Skeletal muscle tissue (tissue), 4 donors: Measurements from ENCODE around the gene DCDC2C. TPM values are rescaled to one million over a fixed set of nuclear protein-coding genes. Genes with fewer than 3 reads are reported as not detected.

Experiments used
- H3K27ac ChIP-seq: one replicate; pipeline ENCODE4 v1.7.0; 2013; ENCODE audit warnings: mild to moderate bottlenecking, low read depth, low read length, inconsistent platforms
- H3K27me3 ChIP-seq, 3 donors: one replicate each; pipeline ENCODE4 v1.7.0; 2013; ENCODE audit warnings: low read length in 3 of 3; ENCODE audit not compliant: control insufficient read depth in 3 of 3, insufficient read depth in 3 of 3
- H3K36me3 ChIP-seq, 3 donors: one replicate each; pipeline ENCODE4 v1.7.0; 2013; ENCODE audit warnings: low read length in 3 of 3; ENCODE audit not compliant: control insufficient read depth in 3 of 3, insufficient read depth in 3 of 3
- H3K4me1 ChIP-seq, 3 donors: one replicate each; pipeline ENCODE4 v1.7.0; 2013; ENCODE audit warnings: low read length in 3 of 3, mild to moderate bottlenecking in 3 of 3; ENCODE audit not compliant: control insufficient read depth in 3 of 3, insufficient read depth in 3 of 3
- H3K4me3 ChIP-seq, 3 donors: one replicate each; pipeline ENCODE4 v1.7.0; 2013; ENCODE audit warnings: low read length in 3 of 3
- H3K9ac ChIP-seq, 3 donors: one replicate each; pipeline ENCODE4 v1.7.0; 2013; ENCODE audit warnings: low read length in 3 of 3, mild to moderate bottlenecking in 3 of 3, moderate library complexity in 2 of 3, low read depth in 1 of 3
- H3K9me3 ChIP-seq, 3 donors: one replicate each; pipeline ENCODE4 v1.7.0; 2013; ENCODE audit warnings: low read length in 3 of 3; ENCODE audit not compliant: control insufficient read depth in 3 of 3
- total RNA-seq: library from RNA; depleted of rRNA; stranded (reverse); fragments of >200 nt; gene quantifications from one replicate; pipeline ENCODE4 v1.2.3, GENCODE V29; 2014
- donor health status: Osteomylitis.

DCDC2C gene
- total RNA-seq, 1 donor from 2014 or later: not detected

DNA sequence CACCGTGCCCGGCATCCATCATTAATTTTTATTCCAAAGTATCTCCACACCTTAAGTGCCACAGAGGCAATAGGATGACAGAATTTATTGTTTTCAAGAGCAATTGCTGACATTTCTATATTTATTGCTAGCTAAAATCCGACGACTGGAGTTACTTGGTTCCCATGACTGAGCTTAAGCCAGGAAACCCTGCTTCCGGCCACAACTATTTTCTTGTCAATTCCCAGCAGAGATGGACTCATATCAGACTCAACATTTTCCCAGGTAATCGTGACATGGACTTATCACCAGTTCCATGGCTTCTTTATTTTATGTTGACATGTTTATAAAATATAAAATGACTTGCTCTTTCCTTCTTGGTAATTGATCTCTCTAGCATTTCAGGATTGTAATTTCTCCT lies 20.6 kb upstream of the DCDC2C start:
- H3K9me3 ChIP-seq: peaks cover 0 to 3% (median 0%) of the 10 kb centered on the region in 3 donors
- H3K9ac ChIP-seq: no peak overlapping the region
- H3K27me3 ChIP-seq: no peaks in the 10 kb centered on the region
- H3K27ac ChIP-seq: no peak overlapping the region
- H3K4me1 ChIP-seq: no peaks in the 10 kb centered on the region
- H3K36me3 ChIP-seq: no peaks in the 10 kb centered on the region
- no peak overlapping the region for H3K4me3 ChIP-seq

DNA sequence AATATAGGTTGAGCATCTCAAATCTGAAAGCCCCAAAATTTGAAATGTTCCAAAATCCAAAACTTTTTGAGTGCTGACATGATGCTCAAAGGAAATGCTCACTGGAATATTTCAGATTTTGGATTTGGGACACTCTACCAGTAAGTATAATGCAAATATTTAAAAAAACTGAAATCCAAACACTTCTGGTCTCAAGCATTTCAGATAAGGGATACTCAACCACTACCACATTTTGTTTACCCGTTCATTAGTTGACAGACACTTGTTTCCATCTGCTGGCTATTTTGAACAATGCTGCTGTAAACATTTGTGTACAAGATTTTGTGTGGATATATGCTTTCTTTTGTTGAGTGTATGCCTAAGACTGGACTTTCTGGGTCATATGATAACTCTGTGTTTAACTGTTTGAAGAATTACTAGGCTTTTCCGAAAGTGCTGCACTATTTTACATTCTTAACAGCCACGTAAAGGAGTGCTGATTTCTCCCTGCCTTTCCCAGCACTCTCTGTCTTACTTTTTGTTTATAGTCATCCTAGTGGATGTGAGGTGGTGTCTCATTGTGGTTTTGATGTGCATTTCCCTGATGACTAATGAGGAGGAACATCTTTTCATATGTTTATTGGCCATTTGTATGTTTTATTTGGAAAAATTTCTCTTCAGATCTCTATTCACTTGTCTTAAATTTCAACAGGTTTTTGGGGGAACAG lies 19.5 kb upstream of the DCDC2C start:
- Histone ChIP-seq H3K36me3 (no peaks in the 10 kb centered on the region), H3K4me1 (no peaks in the 10 kb centered on the region), H3K27ac (no peak overlapping the region), H3K27me3 (no peaks in the 10 kb centered on the region), H3K4me3 (no peak overlapping the region), H3K9ac (no peak overlapping the region), H3K9me3 (peaks cover 0 to 3% (median 0%) of the 10 kb centered on the region in 3 donors)

DNA sequence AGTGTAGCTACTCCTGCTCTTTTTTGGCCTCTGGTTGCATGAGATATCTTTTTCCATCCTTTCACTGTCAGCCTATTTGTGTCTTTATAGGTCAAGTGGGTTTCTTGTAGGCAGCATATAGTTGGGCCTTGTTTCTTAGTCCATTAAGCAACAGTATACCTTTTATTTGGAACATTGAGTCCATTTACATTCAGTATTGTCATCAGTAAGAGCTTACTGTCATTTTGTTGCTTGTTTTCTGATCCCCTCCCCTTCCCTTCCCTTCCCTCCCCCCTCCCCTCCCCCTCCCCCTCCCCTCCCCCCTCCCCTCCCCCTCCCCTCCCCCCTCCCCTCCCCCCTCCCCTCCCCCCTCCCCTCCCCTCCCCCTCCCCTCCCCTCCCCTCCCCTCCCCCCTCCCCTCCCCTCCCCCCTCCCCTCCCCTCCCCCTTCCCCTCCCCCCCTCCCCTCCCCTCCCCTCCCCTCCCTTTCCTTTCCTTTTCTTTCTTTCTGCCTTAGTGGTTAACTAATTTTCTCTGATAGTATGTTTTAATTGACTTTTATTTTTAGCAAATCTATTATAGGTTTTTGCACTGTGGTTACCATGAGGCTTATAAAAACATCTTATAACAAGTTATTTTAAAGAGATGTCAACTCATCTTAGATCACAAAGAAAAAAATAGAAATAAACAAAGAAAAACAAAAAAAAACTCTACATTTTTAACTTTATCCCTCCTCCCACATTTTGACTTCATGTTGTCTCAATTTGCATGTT lies 13.2 kb upstream of the DCDC2C start:
- Histone ChIP-seq H3K27ac (no peak overlapping the region), H3K4me1 (no peaks in the 10 kb centered on the region), H3K9ac (no peak overlapping the region), H3K27me3 (peaks cover 0 to 5% (median 0%) of the 10 kb centered on the region in 3 donors), H3K9me3 (no peaks in the 10 kb centered on the region), H3K36me3 (no peaks in the 10 kb centered on the region), H3K4me3 (no peak overlapping the region)

DNA sequence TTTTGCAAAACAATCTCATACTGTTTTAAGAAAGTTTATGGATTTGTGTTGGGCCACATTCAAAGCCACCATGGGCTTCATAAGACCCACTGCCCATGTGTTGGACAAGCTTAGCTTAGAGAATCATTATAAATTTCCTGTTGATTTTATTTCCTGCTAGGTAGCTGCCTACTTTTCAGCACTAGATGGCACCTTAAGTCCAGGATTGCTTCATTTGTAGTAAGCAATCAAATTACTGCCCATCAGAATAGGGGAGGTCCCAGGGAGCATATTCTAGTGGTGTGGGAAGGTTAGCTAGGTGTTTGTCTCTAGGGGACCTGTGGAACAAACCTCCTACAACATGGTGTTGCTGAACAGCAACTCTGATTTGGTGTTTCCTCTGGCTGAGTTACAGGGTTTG lies 11.0 kb upstream of the DCDC2C start:
- peaks cover 0 to 5% (median 0%) of the 10 kb centered on the region in 3 donors for H3K27me3 ChIP-seq
- H3K4me3 ChIP-seq: no peak overlapping the region
- no peaks in the 10 kb centered on the region for H3K4me1 ChIP-seq
- no peak overlapping the region for H3K9ac ChIP-seq
- no peaks in the 10 kb centered on the region for H3K9me3 ChIP-seq
- no peak overlapping the region for H3K27ac ChIP-seq
- H3K36me3 ChIP-seq: no peaks in the 10 kb centered on the region

DNA sequence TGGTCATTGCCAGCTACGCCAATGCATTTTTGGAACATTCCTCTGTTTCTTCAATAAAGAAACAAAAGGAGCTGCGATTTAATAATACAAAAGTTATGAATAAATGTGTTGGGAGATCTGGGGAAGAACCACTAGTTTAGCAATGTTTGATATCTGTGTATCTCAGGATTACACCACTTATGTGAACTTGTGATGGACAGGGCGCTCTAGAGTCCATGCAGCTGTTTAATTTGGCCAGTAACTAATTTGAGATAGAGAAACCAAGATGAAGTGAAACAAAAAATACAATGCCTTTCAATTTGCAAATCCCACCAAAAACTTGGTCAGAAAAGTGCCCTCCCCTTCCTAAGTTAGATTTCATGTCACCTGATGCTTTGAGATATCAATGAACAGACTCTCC lies 6.8 kb upstream of the DCDC2C start:
- no peaks in the 10 kb centered on the region for H3K36me3 ChIP-seq
- no peak overlapping the region for H3K9ac ChIP-seq
- H3K4me1 ChIP-seq: no peaks in the 10 kb centered on the region
- peaks cover 0 to 5% (median 0%) of the 10 kb centered on the region in 3 donors for H3K27me3 ChIP-seq
- H3K27ac ChIP-seq: no peak overlapping the region
- H3K9me3 ChIP-seq: no peaks in the 10 kb centered on the region
- no peak overlapping the region for H3K4me3 ChIP-seq

DNA sequence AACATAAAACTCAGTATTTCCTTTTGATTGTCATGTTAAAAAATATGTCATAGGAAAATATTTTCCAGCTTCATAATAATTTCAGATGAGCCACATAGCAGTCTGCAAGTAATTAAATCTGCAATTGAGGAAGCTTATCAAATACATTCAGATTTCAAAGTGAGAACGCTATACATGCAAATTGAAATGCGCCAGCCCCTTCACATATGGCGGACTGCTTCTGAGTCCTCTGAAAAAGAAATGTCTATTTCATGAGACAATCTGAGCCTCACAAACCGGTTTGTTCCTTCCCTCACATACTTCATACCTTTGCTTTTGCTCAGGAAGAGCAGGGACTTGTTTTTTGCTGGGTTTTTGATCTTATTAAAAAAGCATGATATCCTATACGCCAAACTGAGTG lies 2.3 kb upstream of the DCDC2C start:
- no peak overlapping the region for H3K27ac ChIP-seq
- no peaks in the 10 kb centered on the region for H3K9me3 ChIP-seq
- no peak overlapping the region for H3K4me3 ChIP-seq
- no peaks in the 10 kb centered on the region for H3K4me1 ChIP-seq
- H3K9ac ChIP-seq: no peak overlapping the region
- H3K27me3 ChIP-seq: peaks cover 7 to 19% (median 14%) of the 10 kb centered on the region in 3 donors
- H3K36me3 ChIP-seq: no peaks in the 10 kb centered on the region

DNA sequence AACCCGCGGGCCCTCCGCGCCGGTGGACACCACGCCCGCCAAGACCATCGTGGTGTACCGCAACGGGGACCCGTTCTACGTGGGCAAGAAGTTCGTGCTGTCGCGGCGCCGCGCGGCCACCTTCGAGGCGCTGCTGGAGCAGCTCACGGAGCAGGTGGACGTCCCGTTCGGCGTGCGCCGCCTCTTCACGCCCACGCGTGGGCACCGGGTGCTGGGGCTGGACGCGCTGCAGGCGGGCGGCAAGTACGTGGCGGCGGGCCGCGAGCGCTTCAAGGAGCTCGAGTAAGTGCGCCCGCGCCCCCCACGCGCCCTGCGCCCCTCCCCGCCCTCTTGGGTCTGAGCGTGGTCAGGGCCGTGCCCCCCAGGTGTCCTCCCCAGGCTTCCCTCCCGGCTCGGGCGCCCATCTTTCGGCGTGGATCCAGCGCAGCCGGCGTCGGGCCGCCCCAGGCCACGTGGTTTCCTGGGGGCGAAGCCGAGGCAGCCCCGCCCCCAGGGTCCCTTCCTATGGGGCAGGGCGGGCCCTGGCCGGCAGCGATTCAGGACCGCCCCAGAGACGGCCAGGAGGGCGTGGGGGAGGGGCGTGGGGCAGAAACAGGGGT lies 481 bp downstream of the DCDC2C start:
- H3K36me3 ChIP-seq: no peaks in the 10 kb centered on the region
- no peaks in the 10 kb centered on the region for H3K4me1 ChIP-seq
- no peaks in the 10 kb centered on the region for H3K9me3 ChIP-seq
- H3K4me3 ChIP-seq: no peak overlapping the region
- H3K27me3 ChIP-seq: peaks cover 10 to 23% (median 14%) of the 10 kb centered on the region in 3 donors
- no peak overlapping the region for H3K9ac ChIP-seq
- H3K27ac ChIP-seq: no peak overlapping the region

DNA sequence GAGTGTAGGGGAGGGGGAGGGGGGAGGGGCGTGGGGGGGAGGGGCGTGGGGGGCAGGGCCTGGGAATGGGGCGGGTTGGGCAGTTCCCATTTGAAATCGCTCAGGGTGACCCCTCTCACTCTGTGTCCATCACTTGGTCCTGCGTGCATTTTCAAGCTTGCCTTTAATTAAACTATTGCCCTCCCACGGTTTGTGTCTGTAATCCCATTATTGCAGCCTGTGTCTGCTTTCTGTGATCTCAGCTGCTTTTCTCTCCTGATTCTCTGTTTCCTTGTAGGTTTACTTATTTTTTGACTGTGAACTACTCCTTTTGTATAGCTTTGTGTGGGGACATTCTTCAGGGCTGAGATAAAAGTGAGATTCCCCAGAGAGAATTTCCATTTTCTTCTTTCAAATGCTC lies 1.3 kb downstream of the DCDC2C start:
- Histone ChIP-seq H3K27ac (no peak overlapping the region), H3K36me3 (no peaks in the 10 kb centered on the region), H3K4me1 (no peaks in the 10 kb centered on the region), H3K4me3 (no peak overlapping the region), H3K9ac (no peak overlapping the region), H3K27me3 (peaks cover 10 to 23% (median 14%) of the 10 kb centered on the region in 3 donors), H3K9me3 (no peaks in the 10 kb centered on the region)

DNA sequence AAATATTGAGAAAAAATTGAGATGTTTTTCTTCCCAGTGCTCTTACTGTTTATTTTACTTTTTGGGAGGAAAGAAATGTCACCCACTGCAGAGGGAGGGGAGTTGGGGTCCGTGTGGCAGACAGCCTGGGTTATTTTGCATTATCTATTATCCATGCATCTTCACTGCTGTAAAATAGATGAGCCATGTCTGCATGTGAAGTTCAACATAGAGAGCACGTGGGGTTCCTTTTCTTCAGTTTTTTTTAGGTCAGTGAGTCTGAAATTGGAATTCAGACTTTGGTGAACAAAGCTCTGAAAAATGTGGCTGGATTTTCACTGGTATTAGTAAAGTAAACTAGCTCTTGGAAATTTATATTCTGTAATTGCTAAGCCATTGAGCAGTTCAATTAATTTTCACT lies 2.4 kb downstream of the DCDC2C start:
- Histone ChIP-seq H3K9me3 (no peaks in the 10 kb centered on the region), H3K4me1 (no peaks in the 10 kb centered on the region), H3K36me3 (no peaks in the 10 kb centered on the region), H3K27me3 (peaks cover 10 to 23% (median 14%) of the 10 kb centered on the region in 3 donors), H3K9ac (no peak overlapping the region), H3K27ac (no peak overlapping the region), H3K4me3 (no peak overlapping the region)

DNA sequence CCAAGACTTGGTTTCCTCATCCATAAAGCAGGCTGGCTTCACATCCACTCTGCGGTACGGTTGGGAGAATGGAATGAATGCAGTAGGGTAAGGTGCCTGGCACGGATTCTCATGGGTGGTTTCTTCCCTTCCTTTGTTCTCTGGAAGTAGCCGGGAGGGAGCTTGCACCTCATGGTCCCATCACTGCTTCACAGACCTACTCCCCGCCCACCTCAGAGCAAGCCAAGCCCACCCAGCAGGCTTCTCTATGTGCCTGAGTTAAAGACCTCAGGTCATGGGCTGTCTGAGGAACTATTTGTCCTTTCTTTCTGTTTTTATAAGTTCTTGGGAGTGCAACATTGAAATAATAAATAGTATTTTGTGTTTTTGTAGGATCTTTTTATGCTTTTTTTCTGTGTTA lies 3.5 kb downstream of the DCDC2C start:
- Histone ChIP-seq H3K27me3 (peaks cover 10 to 23% (median 14%) of the 10 kb centered on the region in 3 donors), H3K27ac (no peak overlapping the region), H3K4me3 (no peak overlapping the region), H3K9me3 (no peaks in the 10 kb centered on the region), H3K9ac (no peak overlapping the region), H3K4me1 (no peaks in the 10 kb centered on the region), H3K36me3 (no peaks in the 10 kb centered on the region)
